Measurements from ENCODE around the gene CYB5R2.
A peak's percentile ranks its signal among the peaks of the same experiment; 100 is the strongest.
"Not testable (repeated sequence)": the region's sequence is repeated elsewhere in the genome, so short reads cannot be mapped to it uniquely, and the experiment has no call there.

CYB5R2 gene

DNA sequence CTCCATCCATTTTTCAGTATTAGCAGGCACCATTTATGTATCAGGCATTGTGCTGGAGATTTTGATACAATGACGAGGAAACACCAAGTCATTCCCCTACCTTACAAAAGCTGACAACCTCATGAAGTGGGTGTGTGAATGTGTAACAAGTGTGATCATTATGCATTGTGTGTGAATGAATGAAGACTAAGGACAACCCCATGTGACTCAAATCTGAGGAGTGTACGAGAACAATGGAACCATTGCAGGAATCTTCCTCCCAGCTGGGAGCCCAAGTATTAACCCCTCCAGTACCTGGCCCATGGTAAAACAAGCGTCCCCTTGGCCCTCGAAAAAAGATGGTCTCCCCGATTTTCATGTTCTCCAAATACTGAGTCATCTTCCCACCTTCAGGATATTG, 4.4 kb downstream of the CYB5R2 start:
- no peak for DNase-seq (ENCODE audit: low read depth in 2 of 2)

DNA sequence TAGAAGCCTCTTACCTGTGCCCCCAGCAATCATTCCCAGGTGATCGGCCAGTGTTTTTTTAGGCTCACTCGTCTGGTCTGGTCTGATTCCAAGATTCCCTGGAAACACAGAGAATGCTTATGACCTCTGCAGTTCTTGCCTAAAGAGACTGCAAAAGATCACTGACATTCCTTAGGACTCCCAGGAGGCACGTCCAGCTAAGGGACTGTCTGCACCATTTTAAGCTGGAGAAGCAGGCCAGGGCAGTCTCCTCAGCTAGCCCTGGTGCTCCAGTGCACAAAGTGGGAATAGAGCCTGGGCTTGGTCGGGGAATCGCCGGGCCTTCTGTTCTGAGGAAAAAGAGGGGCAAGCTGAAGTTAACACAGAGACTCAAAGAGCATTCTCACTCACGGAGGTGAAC, 4.8 kb downstream of the CYB5R2 start:
- no peak for DNase-seq (ENCODE audit: low read depth in 2 of 2)

DNA sequence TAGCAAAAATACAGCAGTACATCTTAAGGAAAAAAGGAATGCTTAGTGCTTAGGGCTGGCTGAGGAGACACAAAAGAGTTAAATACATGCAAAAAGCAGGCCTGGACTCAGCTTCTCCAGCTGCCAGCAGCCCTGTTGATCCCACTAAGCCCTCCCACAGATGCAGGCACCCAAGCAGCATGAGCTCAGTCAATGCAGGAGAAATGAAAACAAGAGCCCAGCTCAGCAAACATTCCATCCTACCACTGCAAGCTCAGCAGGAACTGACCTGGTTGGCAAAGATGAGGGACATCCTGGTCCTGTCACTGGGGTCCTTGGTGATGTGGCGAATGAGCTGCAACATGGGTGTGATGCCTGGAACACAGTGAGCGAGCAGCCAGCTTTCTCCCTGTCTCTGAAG, 5.8 kb downstream of the CYB5R2 start:
- no peak for DNase-seq (ENCODE audit: low read depth in 2 of 2)

GRCh38 chr11:7666292-7666866, 6.9 kb downstream of the CYB5R2 start:
- no peak for DNase-seq (ENCODE audit: low read depth in 2 of 2)

- peak; percentile 68 to 81 for DNase-seq (ENCODE audit: low read depth in 2 of 2)
Measured at GRCh38 chr11:7665473-7666291, 7.6 kb downstream of the CYB5R2 start.

DNA sequence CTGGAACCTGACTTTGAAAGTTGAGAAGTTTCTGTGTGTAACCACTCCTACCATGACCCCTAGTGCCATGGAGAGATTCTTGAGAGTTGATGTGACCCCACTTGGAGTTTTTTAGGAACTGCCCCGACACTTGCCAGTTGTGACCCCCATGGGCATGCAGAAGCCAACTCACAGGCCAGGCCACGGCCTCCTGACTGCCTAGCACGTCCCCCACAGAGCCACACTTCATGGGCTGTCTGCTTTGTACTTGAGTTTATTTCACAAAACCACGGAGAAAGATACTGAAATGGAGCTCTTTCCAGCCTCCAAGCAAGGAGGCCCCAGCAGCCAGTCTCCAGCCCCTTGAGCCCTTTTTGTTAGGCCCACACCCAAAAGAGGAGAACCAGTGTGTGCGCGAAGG, 8.4 kb downstream of the CYB5R2 start:
- DNase-seq (ENCODE audit: low read depth in 2 of 2) = no peak

- not testable (repeated sequence) for DNase-seq (ENCODE audit: low read depth in 2 of 2)
Measured at GRCh38 chr11:7663531-7663930, 9.8 kb downstream of the CYB5R2 start.

DNA sequence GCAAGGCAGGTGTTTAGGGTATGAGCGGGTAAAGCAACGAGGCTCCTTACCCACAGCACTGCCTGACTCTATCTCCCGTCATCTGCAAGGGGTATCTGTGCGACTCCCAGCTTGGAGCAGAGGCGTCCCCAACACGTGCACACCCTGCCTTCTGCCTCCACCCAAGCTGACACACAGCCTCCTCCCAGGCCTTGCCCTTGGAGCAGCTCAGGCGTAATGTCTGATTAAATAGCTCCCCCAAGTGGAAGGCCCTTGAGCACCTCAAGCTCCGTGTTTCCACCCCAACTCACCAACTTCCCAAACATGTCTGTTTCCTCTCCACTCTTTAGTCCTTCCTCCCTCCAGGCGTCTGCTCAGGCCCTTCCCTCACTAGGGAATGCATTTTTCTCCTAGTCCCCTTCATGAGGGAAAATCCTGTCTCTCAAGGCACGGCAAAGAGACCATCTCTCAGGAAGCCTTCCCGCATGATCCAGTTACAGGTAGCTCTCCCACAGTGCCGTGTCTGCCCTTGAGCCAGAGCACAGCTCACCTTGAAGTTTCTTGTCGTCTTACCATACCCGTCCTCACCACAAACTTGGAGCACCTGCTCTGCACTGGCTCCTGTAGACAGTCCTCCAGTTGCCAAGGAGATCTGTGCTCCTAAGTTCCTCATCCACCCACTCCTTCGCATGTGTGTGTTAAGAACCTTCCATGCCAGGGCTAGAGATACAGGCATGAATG, 15.8 kb downstream of the CYB5R2 start:
- no peak for DNase-seq (ENCODE audit: low read depth in 2 of 2)

DNA sequence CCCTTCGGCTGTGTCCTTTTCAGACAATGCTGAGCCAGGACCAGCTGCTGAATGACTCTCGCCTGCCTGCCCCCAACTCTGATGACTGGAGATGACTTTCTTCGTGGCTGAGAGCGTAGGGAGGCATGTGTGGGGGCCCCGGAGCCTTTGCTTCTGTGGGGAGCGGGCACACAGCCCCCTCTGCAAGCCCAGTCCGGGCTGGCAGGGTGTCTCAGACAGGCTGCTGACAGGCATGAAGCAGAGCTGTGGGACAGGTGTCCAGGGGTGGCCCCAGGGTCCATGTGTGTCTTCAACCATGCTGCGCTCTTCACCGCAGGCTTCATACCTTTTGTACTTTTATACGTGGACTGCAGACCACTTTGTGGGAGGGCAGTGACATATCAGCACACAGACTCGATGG, 16.6 kb downstream of the CYB5R2 start:
- DNase-seq (ENCODE audit: low read depth in 2 of 2) = no peak

GRCh38 chr11:7655253-7656217, 17.8 kb downstream of the CYB5R2 start:
- no peak for DNase-seq (ENCODE audit: low read depth in 2 of 2)

DNA sequence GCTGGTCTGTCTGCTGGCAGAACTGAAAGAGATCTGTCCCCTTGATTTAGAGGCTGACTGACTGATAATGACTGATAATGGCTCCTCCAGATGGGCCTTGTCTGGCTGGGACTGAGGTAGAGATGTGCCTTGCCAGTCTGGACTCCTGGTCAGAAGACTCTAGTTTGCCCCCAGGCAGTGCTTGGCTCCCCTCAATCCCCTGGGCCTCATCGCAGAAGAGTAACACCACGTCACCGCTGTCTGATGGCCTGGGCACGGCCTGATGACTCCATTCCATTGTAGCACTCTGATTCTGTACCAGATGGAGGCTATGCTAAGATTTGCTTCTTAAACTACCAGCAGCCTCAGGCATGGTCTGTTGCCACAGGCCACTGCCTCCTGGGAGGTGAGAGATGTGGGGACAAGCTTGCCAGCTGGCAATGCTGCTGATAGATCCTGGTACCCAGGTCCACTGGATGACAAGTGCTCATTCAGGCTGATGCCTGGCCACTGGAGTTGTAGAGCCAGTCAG, 19.1 kb downstream of the CYB5R2 start:
- DNase-seq (ENCODE audit: low read depth in 2 of 2) = no peak

DNA sequence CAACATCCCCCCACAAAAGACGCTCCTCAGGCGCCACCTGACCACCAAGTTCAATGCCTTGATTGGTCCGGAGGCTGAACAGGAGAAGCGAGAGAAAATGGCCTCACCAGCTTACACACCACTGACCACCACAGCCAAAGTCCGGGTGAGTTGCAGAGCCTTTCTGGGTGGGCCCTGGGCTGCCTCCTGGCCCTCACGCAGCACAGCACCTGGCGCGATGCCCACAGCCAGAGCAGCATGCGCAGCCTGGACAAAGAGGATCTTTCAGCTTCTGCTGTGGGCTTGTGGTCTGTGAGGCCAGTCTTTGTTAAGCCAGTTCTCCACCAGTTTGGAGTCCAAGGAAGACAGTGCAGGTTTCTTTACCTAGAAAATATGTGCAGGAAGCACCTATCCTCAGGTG, 21.6 kb downstream of the CYB5R2 start:
- no peak for DNase-seq (ENCODE audit: low read depth in 2 of 2)

DNA sequence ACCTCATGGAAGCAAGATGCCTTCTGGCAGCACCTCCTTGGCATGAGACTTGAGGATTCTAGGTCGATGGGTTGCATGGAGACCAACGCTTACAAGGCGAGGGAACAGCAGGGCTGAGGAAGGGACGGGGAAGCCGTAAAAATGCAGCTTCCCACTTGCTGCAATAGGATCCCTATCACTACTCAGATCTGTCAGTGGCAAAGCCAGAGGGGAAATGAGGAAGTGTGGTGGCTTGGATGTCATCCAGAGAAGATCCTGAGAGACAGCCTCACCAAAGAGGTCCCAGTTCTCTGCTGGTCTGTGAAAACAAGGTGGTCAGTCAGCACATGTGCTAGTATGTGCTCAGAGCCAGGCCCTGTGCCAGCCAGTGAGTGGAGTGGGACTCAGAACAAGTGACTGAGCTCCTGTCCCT, 22.2 kb downstream of the CYB5R2 start:
- no peak for DNase-seq (ENCODE audit: low read depth in 2 of 2)

GRCh38 chr11:7648264-7648663, 25.0 kb downstream of the CYB5R2 start:
- no peak for DNase-seq (ENCODE audit: low read depth in 2 of 2)

GRCh38 chr11:7646866-7647265, 26.4 kb downstream of the CYB5R2 start:
- DNase-seq (ENCODE audit: low read depth in 2 of 2) = no peak

- DNase-seq (ENCODE audit: low read depth in 2 of 2) = no peak
Measured at GRCh38 chr11:7645206-7645605, 28.1 kb downstream of the CYB5R2 start.

DNA sequence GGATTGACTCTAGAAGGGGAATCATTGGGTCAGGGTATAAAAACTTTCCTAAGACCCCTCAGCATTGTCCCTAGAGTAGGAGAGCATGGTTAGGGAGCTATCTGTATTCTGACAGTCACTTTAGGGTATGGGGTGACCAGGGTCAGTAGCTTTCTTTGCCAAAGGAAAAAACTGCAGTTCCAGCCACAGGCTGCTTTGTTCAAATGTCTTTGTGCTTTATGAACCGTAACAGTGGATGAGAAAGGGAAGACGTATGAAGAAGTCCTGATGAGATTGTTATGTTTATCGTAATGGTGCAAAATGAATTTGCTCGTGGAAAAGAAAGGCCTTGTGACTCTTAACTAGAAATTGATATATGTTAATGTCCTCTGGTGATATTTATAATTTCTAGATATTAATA, 30.0 kb downstream of the CYB5R2 start:
- no peak for DNase-seq (ENCODE audit: low read depth in 2 of 2)

GRCh38 chr11:7642747-7643146, 30.6 kb downstream of the CYB5R2 start:
- no peak for DNase-seq (ENCODE audit: low read depth in 2 of 2)

- no peak for DNase-seq (ENCODE audit: low read depth in 2 of 2)
Measured at GRCh38 chr11:7640816-7641215, 32.5 kb downstream of the CYB5R2 start.

GRCh38 chr11:7639643-7640025, 33.7 kb downstream of the CYB5R2 start:
- DNase-seq (ENCODE audit: low read depth in 2 of 2) = no peak
